Suprapubic skin (tissue), 4 donors: ENCODE data around the gene WFDC1.

Experiments used
- POLR2A ChIP-seq, 2 donors: fragments of 450-650 bp; IDR thresholded peaks; one replicate each; pipeline ENCODE4 v1.6.1; 2017; ENCODE audit warnings: antibody characterized with exemption in 2 of 2, mild to moderate bottlenecking in 2 of 2, moderate library complexity in 2 of 2
- POLR2AphosphoS5 ChIP-seq, 3 donors: sonication (generic); formaldehyde crosslinking; IDR thresholded peaks; one replicate each; pipeline ENCODE4 v1.6.1; 2017; ENCODE audit warnings: antibody characterized with exemption in 3 of 3
- TF ChIP-seq, protein P1 (sequence below), 2 donors: fragments of 200-600 bp in 1 of 2; fragments of 450-650 bp in 1 of 2; sonication (generic) in 1 of 2; IDR thresholded peaks; one replicate each; pipeline ENCODE4 v1.5.1; 2016 to 2019; ENCODE audit warnings: antibody characterized with exemption in 2 of 2, mild to moderate bottlenecking in 1 of 2, moderate library complexity in 1 of 2

DNA sequence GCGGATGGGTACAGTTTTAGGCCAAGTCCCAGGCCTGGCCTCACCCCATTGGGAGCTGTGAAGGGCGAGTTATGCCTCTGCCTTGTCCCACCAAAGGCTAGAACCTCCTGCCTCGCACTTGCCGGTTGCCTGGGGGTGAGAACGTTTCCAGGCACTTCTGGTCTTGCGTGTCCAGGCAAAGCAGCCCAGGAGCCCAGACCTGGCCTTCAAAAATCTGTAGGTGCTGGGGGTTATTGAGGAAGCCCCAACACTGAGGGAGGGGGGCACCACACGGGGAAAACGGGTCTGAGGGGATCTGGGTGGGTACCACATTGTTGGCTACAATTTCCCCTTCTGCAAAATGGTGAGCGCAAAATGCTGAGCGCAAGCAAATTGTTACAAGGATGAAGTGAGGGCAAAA lies 61.5 kb downstream of the WFDC1 start:
- TF ChIP-seq POLR2A (IDR thresholded peaks at IDR 0.05) (no peak), POLR2AphosphoS5 (IDR thresholded peaks at IDR 0.05) (no peak)
- TF ChIP-seq, protein P1, sequence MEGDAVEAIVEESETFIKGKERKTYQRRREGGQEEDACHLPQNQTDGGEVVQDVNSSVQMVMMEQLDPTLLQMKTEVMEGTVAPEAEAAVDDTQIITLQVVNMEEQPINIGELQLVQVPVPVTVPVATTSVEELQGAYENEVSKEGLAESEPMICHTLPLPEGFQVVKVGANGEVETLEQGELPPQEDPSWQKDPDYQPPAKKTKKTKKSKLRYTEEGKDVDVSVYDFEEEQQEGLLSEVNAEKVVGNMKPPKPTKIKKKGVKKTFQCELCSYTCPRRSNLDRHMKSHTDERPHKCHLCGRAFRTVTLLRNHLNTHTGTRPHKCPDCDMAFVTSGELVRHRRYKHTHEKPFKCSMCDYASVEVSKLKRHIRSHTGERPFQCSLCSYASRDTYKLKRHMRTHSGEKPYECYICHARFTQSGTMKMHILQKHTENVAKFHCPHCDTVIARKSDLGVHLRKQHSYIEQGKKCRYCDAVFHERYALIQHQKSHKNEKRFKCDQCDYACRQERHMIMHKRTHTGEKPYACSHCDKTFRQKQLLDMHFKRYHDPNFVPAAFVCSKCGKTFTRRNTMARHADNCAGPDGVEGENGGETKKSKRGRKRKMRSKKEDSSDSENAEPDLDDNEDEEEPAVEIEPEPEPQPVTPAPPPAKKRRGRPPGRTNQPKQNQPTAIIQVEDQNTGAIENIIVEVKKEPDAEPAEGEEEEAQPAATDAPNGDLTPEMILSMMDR (IDR thresholded peaks at IDR 0.05), result no peak
